HEK293 (cell line): ENCODE data around the gene PERM1.
A peak's percentile ranks its signal among the peaks of the same experiment; 100 is the strongest.

Experiments
- BCL11B ChIP-seq: fragments of 450-650 bp; formaldehyde crosslinking; IDR thresholded peaks from 2 replicates; pipeline ENCODE4 v1.5.1; 2016; ENCODE audit warnings: low read depth, missing biosample characterization, missing genetic modification characterization
- EGR2 ChIP-seq: fragments of 450-650 bp; formaldehyde crosslinking; IDR thresholded peaks from 2 replicates; pipeline ENCODE4 v1.5.1; 2016; ENCODE audit warnings: low read depth, missing biosample characterization, missing genetic modification characterization
- KLF7 ChIP-seq: fragments of 450-650 bp; formaldehyde crosslinking; IDR thresholded peaks from 2 replicates; pipeline ENCODE4 v1.5.1; 2016; ENCODE audit warnings: missing biosample characterization, missing genetic modification characterization, borderline replicate concordance
- KLF9 ChIP-seq: fragments of 450-650 bp; formaldehyde crosslinking; IDR thresholded peaks from 2 replicates; pipeline ENCODE4 v1.5.1; 2016; ENCODE audit warnings: missing biosample characterization, missing genetic modification characterization, low read depth
- MYNN ChIP-seq: fragments of 450-650 bp; formaldehyde crosslinking; IDR thresholded peaks from 2 replicates; pipeline ENCODE4 v1.5.1; 2016; ENCODE audit warnings: missing biosample characterization, missing genetic modification characterization, borderline replicate concordance
- SP3 ChIP-seq: fragments of 450-650 bp; formaldehyde crosslinking; IDR thresholded peaks from 2 replicates; pipeline ENCODE4 v1.5.1; 2016; ENCODE audit warnings: missing biosample characterization, missing genetic modification characterization
- SP7 ChIP-seq: fragments of 450-650 bp; formaldehyde crosslinking; IDR thresholded peaks from 2 replicates; pipeline ENCODE4 v1.5.1; 2016; ENCODE audit warnings: missing biosample characterization, missing genetic modification characterization
- ZFHX2 ChIP-seq: fragments of 450-650 bp; formaldehyde crosslinking; conservative IDR thresholded peaks from 2 replicates; pipeline ENCODE4 v1.5.1; 2016; ENCODE audit warnings: missing biosample characterization, missing genetic modification characterization
- ZNF140 ChIP-seq: fragments of 450-650 bp; formaldehyde crosslinking; IDR thresholded peaks from 2 replicates; pipeline ENCODE4 v1.5.1; 2016; ENCODE audit warnings: missing biosample characterization, missing genetic modification characterization
- ZNF169 ChIP-seq: fragments of 450-650 bp; formaldehyde crosslinking; IDR thresholded peaks from 2 replicates; pipeline ENCODE4 v1.5.1; 2016; ENCODE audit warnings: missing biosample characterization, missing genetic modification characterization
- ZNF561 ChIP-seq: fragments of 450-650 bp; IDR thresholded peaks from 2 replicates; pipeline ENCODE4 v1.5.1; 2018; ENCODE audit warnings: missing biosample characterization, missing genetic modification characterization, borderline replicate concordance
- ZNF629 ChIP-seq: fragments of 450-650 bp; formaldehyde crosslinking; IDR thresholded peaks from 2 replicates; pipeline ENCODE4 v1.5.1; 2017; ENCODE audit warnings: missing biosample characterization, missing genetic modification characterization
- ZNF660 ChIP-seq: fragments of 450-650 bp; IDR thresholded peaks from 2 replicates; pipeline ENCODE4 v1.5.1; 2018; ENCODE audit warnings: missing biosample characterization, mild to moderate bottlenecking, missing genetic modification characterization
- ZNF791 ChIP-seq: fragments of 450-650 bp; formaldehyde crosslinking; IDR thresholded peaks from 2 replicates; pipeline ENCODE4 v1.5.1; 2016; ENCODE audit warnings: missing biosample characterization, missing genetic modification characterization
- ZNF843 ChIP-seq: fragments of 450-650 bp; formaldehyde crosslinking; IDR thresholded peaks from 2 replicates; pipeline ENCODE4 v1.5.1; 2016; ENCODE audit warnings: missing biosample characterization, missing genetic modification characterization
- TF ChIP-seq, protein P1 (sequence below): fragments of 450-650 bp; formaldehyde crosslinking; IDR thresholded peaks from 2 replicates; pipeline ENCODE4 v1.5.1; 2017; ENCODE audit warnings: missing biosample characterization, missing genetic modification characterization
- TF ChIP-seq, protein P2 (sequence below): fragments of 450-650 bp; formaldehyde crosslinking; IDR thresholded peaks from 2 replicates; pipeline ENCODE4 v1.5.1; 2017; ENCODE audit warnings: missing biosample characterization, missing genetic modification characterization
- TF ChIP-seq, protein P3 (sequence below): fragments of 450-650 bp; formaldehyde crosslinking; IDR thresholded peaks from 2 replicates; pipeline ENCODE4 v1.5.1; 2016; ENCODE audit warnings: missing biosample characterization, missing genetic modification characterization
- TF ChIP-seq, protein P4 (sequence below): fragments of 450-650 bp; formaldehyde crosslinking; IDR thresholded peaks from 2 replicates; pipeline ENCODE4 v1.5.1; 2016; ENCODE audit warnings: missing biosample characterization, missing genetic modification characterization, borderline replicate concordance

Gene PERM1

DNA sequence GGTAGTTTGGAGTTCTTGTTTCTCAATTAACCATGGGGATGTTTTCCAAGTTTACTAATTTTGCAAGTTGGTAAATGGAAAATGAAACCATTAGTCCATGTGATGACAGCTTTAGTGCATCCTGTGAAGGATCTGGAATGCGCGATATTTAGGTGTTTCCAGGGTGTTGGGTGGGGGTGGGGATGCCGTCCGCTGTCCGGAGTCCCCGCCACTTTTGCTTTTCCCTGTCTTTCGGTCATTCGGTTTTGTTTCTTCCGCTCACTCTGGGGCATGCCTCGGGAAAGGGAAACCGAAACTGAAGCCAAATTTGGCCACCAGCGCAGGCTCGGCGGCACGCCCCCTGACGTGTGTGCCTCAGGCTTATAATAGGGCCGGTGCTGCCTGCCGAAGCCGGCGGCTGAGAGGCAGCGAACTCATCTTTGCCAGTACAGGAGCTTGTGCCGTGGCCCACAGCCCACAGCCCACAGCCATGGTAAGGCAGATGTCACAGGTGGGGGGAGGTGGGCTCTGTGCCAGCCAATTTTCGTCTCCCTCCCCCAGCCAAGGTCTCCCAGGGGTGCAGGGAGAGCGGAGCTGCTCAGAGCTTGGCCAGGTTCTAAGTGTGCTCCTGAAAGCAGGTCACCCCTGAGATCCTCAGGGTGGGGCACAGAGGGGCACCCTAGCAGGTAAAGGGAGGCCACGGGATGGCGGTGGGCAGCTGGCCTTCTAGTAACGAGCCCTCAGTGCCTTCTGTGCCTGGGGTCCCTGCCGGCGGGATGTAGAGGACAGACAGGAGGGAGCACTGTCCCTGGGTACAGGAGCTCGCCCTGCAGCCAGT is 31.4 kb upstream of the PERM1 start, which contains the start of gene ISG15 (continued):
- no peak for TF ChIP-seq MYNN
- TF ChIP-seq, protein P1, sequence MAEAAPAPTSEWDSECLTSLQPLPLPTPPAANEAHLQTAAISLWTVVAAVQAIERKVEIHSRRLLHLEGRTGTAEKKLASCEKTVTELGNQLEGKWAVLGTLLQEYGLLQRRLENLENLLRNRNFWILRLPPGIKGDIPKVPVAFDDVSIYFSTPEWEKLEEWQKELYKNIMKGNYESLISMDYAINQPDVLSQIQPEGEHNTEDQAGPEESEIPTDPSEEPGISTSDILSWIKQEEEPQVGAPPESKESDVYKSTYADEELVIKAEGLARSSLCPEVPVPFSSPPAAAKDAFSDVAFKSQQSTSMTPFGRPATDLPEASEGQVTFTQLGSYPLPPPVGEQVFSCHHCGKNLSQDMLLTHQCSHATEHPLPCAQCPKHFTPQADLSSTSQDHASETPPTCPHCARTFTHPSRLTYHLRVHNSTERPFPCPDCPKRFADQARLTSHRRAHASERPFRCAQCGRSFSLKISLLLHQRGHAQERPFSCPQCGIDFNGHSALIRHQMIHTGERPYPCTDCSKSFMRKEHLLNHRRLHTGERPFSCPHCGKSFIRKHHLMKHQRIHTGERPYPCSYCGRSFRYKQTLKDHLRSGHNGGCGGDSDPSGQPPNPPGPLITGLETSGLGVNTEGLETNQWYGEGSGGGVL (tag by site-specific recombination): no peak
- peak; percentile 8; the same call in 1 of the 2 replicates for TF ChIP-seq ZFHX2 (tag by site-specific recombination)
- no peak for TF ChIP-seq ZNF140 (tag by site-specific recombination)
- peak; percentile 91 for TF ChIP-seq KLF9
- TF ChIP-seq, protein P2, sequence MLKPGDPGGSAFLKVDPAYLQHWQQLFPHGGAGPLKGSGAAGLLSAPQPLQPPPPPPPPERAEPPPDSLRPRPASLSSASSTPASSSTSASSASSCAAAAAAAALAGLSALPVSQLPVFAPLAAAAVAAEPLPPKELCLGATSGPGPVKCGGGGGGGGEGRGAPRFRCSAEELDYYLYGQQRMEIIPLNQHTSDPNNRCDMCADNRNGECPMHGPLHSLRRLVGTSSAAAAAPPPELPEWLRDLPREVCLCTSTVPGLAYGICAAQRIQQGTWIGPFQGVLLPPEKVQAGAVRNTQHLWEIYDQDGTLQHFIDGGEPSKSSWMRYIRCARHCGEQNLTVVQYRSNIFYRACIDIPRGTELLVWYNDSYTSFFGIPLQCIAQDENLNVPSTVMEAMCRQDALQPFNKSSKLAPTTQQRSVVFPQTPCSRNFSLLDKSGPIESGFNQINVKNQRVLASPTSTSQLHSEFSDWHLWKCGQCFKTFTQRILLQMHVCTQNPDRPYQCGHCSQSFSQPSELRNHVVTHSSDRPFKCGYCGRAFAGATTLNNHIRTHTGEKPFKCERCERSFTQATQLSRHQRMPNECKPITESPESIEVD (tag by site-specific recombination): peak; percentile 76; the same call in 1 of the 2 replicates
- TF ChIP-seq BCL11B (tag by site-specific recombination): peak; percentile 49; the same call in 1 of the 2 replicates
- TF ChIP-seq, protein P3, sequence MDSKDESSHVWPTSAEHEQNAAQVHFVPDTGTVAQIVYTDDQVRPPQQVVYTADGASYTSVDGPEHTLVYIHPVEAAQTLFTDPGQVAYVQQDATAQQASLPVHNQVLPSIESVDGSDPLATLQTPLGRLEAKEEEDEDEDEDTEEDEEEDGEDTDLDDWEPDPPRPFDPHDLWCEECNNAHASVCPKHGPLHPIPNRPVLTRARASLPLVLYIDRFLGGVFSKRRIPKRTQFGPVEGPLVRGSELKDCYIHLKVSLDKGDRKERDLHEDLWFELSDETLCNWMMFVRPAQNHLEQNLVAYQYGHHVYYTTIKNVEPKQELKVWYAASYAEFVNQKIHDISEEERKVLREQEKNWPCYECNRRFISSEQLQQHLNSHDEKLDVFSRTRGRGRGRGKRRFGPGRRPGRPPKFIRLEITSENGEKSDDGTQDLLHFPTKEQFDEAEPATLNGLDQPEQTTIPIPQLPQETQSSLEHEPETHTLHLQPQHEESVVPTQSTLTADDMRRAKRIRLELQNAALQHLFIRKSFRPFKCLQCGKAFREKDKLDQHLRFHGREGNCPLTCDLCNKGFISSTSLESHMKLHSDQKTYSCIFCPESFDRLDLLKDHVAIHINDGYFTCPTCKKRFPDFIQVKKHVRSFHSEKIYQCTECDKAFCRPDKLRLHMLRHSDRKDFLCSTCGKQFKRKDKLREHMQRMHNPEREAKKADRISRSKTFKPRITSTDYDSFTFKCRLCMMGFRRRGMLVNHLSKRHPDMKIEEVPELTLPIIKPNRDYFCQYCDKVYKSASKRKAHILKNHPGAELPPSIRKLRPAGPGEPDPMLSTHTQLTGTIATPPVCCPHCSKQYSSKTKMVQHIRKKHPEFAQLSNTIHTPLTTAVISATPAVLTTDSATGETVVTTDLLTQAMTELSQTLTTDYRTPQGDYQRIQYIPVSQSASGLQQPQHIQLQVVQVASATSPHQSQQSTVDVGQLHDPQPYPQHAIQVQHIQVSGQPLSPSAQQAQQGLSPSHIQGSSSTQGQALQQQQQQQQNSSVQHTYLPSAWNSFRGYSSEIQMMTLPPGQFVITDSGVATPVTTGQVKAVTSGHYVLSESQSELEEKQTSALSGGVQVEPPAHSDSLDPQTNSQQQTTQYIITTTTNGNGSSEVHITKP (tag by site-specific recombination): peak; percentile 75
- TF ChIP-seq ZNF629 (tag by site-specific recombination): peak; percentile 57; the same call in 1 of the 2 replicates
- TF ChIP-seq ZNF660 (tag by site-specific recombination): 0 out of 2 replicates have a peak, but pooled peaks have one; percentile 40
- no peak for TF ChIP-seq ZNF791 (tag by site-specific recombination)
- no peak for TF ChIP-seq ZNF843
- TF ChIP-seq, protein P4, sequence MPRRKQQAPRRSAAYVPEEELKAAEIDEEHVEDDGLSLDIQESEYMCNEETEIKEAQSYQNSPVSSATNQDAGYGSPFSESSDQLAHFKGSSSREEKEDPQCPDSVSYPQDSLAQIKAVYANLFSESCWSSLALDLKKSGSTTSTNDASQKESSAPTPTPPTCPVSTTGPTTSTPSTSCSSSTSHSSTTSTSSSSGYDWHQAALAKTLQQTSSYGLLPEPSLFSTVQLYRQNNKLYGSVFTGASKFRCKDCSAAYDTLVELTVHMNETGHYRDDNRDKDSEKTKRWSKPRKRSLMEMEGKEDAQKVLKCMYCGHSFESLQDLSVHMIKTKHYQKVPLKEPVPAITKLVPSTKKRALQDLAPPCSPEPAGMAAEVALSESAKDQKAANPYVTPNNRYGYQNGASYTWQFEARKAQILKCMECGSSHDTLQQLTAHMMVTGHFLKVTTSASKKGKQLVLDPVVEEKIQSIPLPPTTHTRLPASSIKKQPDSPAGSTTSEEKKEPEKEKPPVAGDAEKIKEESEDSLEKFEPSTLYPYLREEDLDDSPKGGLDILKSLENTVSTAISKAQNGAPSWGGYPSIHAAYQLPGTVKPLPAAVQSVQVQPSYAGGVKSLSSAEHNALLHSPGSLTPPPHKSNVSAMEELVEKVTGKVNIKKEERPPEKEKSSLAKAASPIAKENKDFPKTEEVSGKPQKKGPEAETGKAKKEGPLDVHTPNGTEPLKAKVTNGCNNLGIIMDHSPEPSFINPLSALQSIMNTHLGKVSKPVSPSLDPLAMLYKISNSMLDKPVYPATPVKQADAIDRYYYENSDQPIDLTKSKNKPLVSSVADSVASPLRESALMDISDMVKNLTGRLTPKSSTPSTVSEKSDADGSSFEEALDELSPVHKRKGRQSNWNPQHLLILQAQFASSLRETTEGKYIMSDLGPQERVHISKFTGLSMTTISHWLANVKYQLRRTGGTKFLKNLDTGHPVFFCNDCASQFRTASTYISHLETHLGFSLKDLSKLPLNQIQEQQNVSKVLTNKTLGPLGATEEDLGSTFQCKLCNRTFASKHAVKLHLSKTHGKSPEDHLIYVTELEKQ: peak; percentile 73
- peak; percentile 12; the same call in 1 of the 2 replicates for TF ChIP-seq KLF7 (tag by site-specific recombination)
- peak; percentile 51; the same call in 1 of the 2 replicates for TF ChIP-seq ZNF561
- TF ChIP-seq SP3 (tag by site-specific recombination): peak; percentile 49
- no peak for TF ChIP-seq ZNF169 (tag by site-specific recombination)
- TF ChIP-seq SP7: peak; percentile 84
- TF ChIP-seq EGR2: no peak
